Peyer's patch (tissue), 4 donors: ENCODE measurements around the gene GPR52. TPM values are rescaled to one million over a fixed set of nuclear protein-coding genes. Genes with fewer than 3 reads are reported as not detected.

ENCODE experiments used
- DNase-seq, 3 donors: peaks; one replicate each; pipeline ENCODE4 v3.0.0-alpha.2; 2017 to 2019
- H3K27ac ChIP-seq, 4 donors: fragments of 200-600 bp; sonication (generic); one replicate each; pipeline ENCODE4 v1.5.1; 2016 to 2019
- H3K27me3 ChIP-seq, 2 donors: fragments of 200-600 bp; sonication (generic); one replicate each; pipeline ENCODE4 v1.5.1; 2019
- H3K36me3 ChIP-seq, 3 donors: fragments of 200-600 bp; sonication (generic); one replicate each; pipeline ENCODE4 v1.5.1; 2016 to 2019
- H3K4me1 ChIP-seq, 4 donors: fragments of 200-600 bp; sonication (generic); one replicate each; pipeline ENCODE4 v1.5.1; 2016 to 2019
- H3K4me3 ChIP-seq, 4 donors: fragments of 200-600 bp; sonication (generic); 1 replicate in 3 of 4; 2 replicates in 1 of 4; pipeline ENCODE4 v1.5.1; 2016 to 2019; ENCODE audit warnings: mild to moderate bottlenecking in 1 of 4
- H3K9me3 ChIP-seq, 4 donors: fragments of 200-600 bp; sonication (generic); one replicate each; pipeline ENCODE4 v1.5.1; 2016 to 2019; ENCODE audit warnings: mild to moderate bottlenecking in 1 of 4
- CTCF ChIP-seq, 6 experiments: fragments of 450-650 bp in 4 of 6; fragments of 200-600 bp in 2 of 6; sonication (generic) in 1 of 6; IDR thresholded peaks; one replicate each; pipeline ENCODE4 v1.5.1; 2017 to 2019; ENCODE audit warnings: antibody characterized with exemption in 6 of 6, mild to moderate bottlenecking in 3 of 6, moderate library complexity in 1 of 6
- POLR2A ChIP-seq, 2 donors: fragments of 450-650 bp; IDR thresholded peaks; one replicate each; pipeline ENCODE4 v1.5.1; 2017; ENCODE audit warnings: antibody characterized with exemption in 2 of 2, mild to moderate bottlenecking in 2 of 2, moderate library complexity in 2 of 2
- total RNA-seq, 4 donors: library from RNA; depleted of rRNA; stranded (reverse); fragments of >200 nt; gene quantifications; one replicate each; pipeline ENCODE4 v1.1.0, GENCODE V29; 2016

GPR52 gene
- total RNA-seq, 4 donors from 2014 or later, result 7.4 to 23.7 (median 12.8) TPM

- no peak for DNase-seq
- Histone ChIP-seq H3K27me3 (no peaks in the 10 kb centered on the region), H3K27ac (no peak overlapping the region), H3K36me3 (no peaks in the 10 kb centered on the region), H3K4me3 (no peak overlapping the region), H3K9me3 (no peaks in the 10 kb centered on the region), H3K4me1 (no peaks in the 10 kb centered on the region)
- TF ChIP-seq POLR2A (IDR thresholded peaks at IDR 0.05), result no peak
- no peak for TF ChIP-seq CTCF (IDR thresholded peaks at IDR 0.05)
Observed at GRCh38 chr1:174466607-174467006, 18.8 kb downstream of the GPR52 start.

- Histone ChIP-seq H3K4me3 (no peak overlapping the region), H3K27me3 (no peaks in the 10 kb centered on the region), H3K27ac (no peak overlapping the region), H3K36me3 (no peaks in the 10 kb centered on the region), H3K9me3 (no peaks in the 10 kb centered on the region), H3K4me1 (no peaks in the 10 kb centered on the region)
- TF ChIP-seq POLR2A (IDR thresholded peaks at IDR 0.05) (no peak), CTCF (IDR thresholded peaks at IDR 0.05) (no peak)
- no peak for DNase-seq
Observed at GRCh38 chr1:174469052-174469451, 21.3 kb downstream of the GPR52 start.

- Histone ChIP-seq H3K4me1 (no peaks in the 10 kb centered on the region), H3K36me3 (no peaks in the 10 kb centered on the region), H3K9me3 (no peaks in the 10 kb centered on the region), H3K4me3 (no peak overlapping the region), H3K27me3 (no peaks in the 10 kb centered on the region), H3K27ac (no peak overlapping the region)
- DNase-seq, result no peak
- no peak for TF ChIP-seq CTCF (IDR thresholded peaks at IDR 0.05)
- TF ChIP-seq POLR2A (IDR thresholded peaks at IDR 0.05), result no peak
Observed at GRCh38 chr1:174469687-174470086, 21.9 kb downstream of the GPR52 start.

GRCh38 chr1:174479281-174479680 lies 31.5 kb downstream of the GPR52 start:
- Histone ChIP-seq H3K4me3 (no peak overlapping the region), H3K9me3 (no peaks in the 10 kb centered on the region), H3K36me3 (no peaks in the 10 kb centered on the region), H3K4me1 (no peaks in the 10 kb centered on the region), H3K27me3 (no peaks in the 10 kb centered on the region), H3K27ac (no peak overlapping the region)
- TF ChIP-seq CTCF (IDR thresholded peaks at IDR 0.05) (no peak), POLR2A (IDR thresholded peaks at IDR 0.05) (no peak)
- no peak for DNase-seq

DNA sequence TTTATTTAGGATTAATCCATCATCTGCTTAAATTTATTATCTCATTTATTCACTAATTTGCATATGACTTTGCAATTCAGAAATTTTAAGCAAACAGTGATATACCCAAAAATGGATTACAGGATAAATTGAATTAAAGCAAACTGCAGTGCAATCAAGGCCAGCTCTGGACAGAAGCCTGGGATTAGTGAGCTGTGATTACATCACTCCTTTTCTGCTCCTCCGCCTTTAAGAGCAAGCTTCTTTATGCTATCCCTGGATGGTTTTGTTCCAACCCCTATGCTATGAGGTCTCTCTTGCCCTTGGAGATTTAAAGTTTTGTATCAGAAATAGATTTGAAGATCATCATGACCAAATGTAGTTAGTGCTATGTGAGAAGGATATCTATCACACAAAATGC lies 32.6 kb downstream of the GPR52 start:
- TF ChIP-seq POLR2A (IDR thresholded peaks at IDR 0.05) (no peak), CTCF (IDR thresholded peaks at IDR 0.05) (no peak)
- Histone ChIP-seq H3K9me3 (no peaks in the 10 kb centered on the region), H3K4me3 (no peak overlapping the region), H3K27me3 (no peaks in the 10 kb centered on the region), H3K4me1 (no peaks in the 10 kb centered on the region), H3K27ac (no peak overlapping the region), H3K36me3 (no peaks in the 10 kb centered on the region)
- no peak for DNase-seq

- Histone ChIP-seq H3K27ac (no peak overlapping the region), H3K27me3 (no peaks in the 10 kb centered on the region), H3K4me3 (no peak overlapping the region), H3K36me3 (no peaks in the 10 kb centered on the region), H3K9me3 (no peaks in the 10 kb centered on the region), H3K4me1 (no peaks in the 10 kb centered on the region)
- no peak for DNase-seq
- TF ChIP-seq CTCF (IDR thresholded peaks at IDR 0.05), result no peak
- TF ChIP-seq POLR2A (IDR thresholded peaks at IDR 0.05), result no peak
Observed at GRCh38 chr1:174491606-174492005, 43.8 kb downstream of the GPR52 start.
